GM12878 (cell line): ENCODE data around the gene PRKAB2. TPM values are rescaled to one million over a fixed set of nuclear protein-coding genes. Genes with fewer than 3 reads are reported as not detected.

Experiments
- CHD1 ChIP-seq: IDR thresholded peaks from 2 replicates; pipeline ENCODE4 v1.6.1; 2012; ENCODE audit warnings: low read depth, low read length, improper control_type of control experiment
- E4F1 ChIP-seq: fragments of 450-650 bp; IDR thresholded peaks from 2 replicates; pipeline ENCODE4 v1.6.1; 2018; ENCODE audit warnings: borderline replicate concordance, mild to moderate bottlenecking; ENCODE audit not compliant: partially characterized antibody
- ESRRA ChIP-seq: IDR thresholded peaks from 2 replicates; pipeline ENCODE4 v1.6.1; 2012; ENCODE audit warnings: mild to moderate bottlenecking, low read length, improper control_type of control experiment
- IKZF2 ChIP-seq, 2 experiments: fragments of 450-650 bp; IDR thresholded peaks; 2 replicates each; pipeline ENCODE4 v1.6.1; 2017; ENCODE audit warnings: mild to moderate bottlenecking in 2 of 2, moderate library complexity in 2 of 2
- JUND ChIP-seq: IDR thresholded peaks from 2 replicates; pipeline ENCODE4 v1.6.1; 2012; ENCODE audit warnings: low read depth, mild to moderate bottlenecking, low read length, improper control_type of control experiment, moderate library complexity
- KLF5 ChIP-seq: fragments of 450-650 bp; IDR thresholded peaks from 2 replicates; pipeline ENCODE4 v1.6.1; 2014; ENCODE audit warnings: mild to moderate bottlenecking; ENCODE audit not compliant: partially characterized antibody
- LARP7 ChIP-seq: fragments of 450-650 bp; IDR thresholded peaks from 2 replicates; pipeline ENCODE4 v1.6.1; 2017; ENCODE audit warnings: mild to moderate bottlenecking
- NFYA ChIP-seq: IDR thresholded peaks from 2 replicates; pipeline ENCODE4 v1.6.1; 2011; ENCODE audit warnings: low read depth, mild to moderate bottlenecking, low read length, improper control_type of control experiment, borderline replicate concordance
- NRF1 ChIP-seq: conservative IDR thresholded peaks from 2 replicates; pipeline ENCODE4 v1.6.1; 2011; ENCODE audit warnings: mild to moderate bottlenecking, low read depth, low read length, improper control_type of control experiment
- PML ChIP-seq: IDR thresholded peaks from 2 replicates; pipeline ENCODE4 v1.6.1; 2012; ENCODE audit warnings: low read length, inconsistent platforms
- POU2F2 ChIP-seq: IDR thresholded peaks from 3 replicates; pipeline ENCODE4 v1.6.1; 2011; ENCODE audit warnings: low read depth, mild to moderate bottlenecking, low read length, borderline replicate concordance
- RAD51 ChIP-seq: fragments of 450-650 bp; IDR thresholded peaks from 2 replicates; pipeline ENCODE4 v1.6.1; 2016; ENCODE audit warnings: moderate library complexity, mild to moderate bottlenecking, inconsistent platforms
- RELA ChIP-seq: fragments of 450-650 bp; IDR thresholded peaks from 2 replicates; pipeline ENCODE4 v1.8.0; 2014; ENCODE audit warnings: borderline replicate concordance; ENCODE audit not compliant: partially characterized antibody
- SREBF1 ChIP-seq: IDR thresholded peaks from 2 replicates; pipeline ENCODE4 v1.6.1; 2012; ENCODE audit warnings: mild to moderate bottlenecking, low read length
- TCF12 ChIP-seq: IDR thresholded peaks from 2 replicates; pipeline ENCODE4 v1.6.1; 2011; ENCODE audit warnings: low read depth, mild to moderate bottlenecking, low read length
- YBX1 ChIP-seq: fragments of 450-650 bp; IDR thresholded peaks from 2 replicates; pipeline ENCODE4 v1.6.1; 2016; ENCODE audit warnings: antibody characterized with exemption
- polyA plus RNA-seq, 11 experiments: library from polyadenylated mRNA; depleted of rRNA in 4 of 11; unstranded in 6 of 11; stranded (reverse) in 5 of 11; fragments of >200 nt; fragmentation: Nextera tagmentation in 4 of 11; fragmentation: Illumina TruSeq in 1 of 11; extraction: Ambion mirVana in 4 of 11; extraction: Trizol in 1 of 11; gene quantifications; 1 replicate in 1 of 11; 2 replicates in 10 of 11; pipeline versions ENCODE4 v1.2.1 to v1.2.3, GENCODE V29; 2011 to 2016; ENCODE audit warnings: inconsistent platforms in 2 of 11, missing spikeins in 2 of 11, low read depth in 1 of 11
- total RNA-seq, 4 experiments: library from RNA; depleted of rRNA in 3 of 4; stranded (reverse); fragments of >200 nt in 3 of 4; fragmentation: Illumina TruSeq in 1 of 4; extraction: Trizol in 1 of 4; gene quantifications; 2 replicates each; pipeline versions ENCODE4 v1.2.1 to v1.2.3, GENCODE V29; 2013 to 2021
- TF ChIP-seq, protein P1 (sequence below): fragments of 450-650 bp; IDR thresholded peaks from 2 replicates; pipeline ENCODE4 v1.6.1; 2017; ENCODE audit warnings: mild to moderate bottlenecking, moderate library complexity
- TF ChIP-seq, protein P2 (sequence below): fragments of 150-350 bp; IDR thresholded peaks from 2 replicates; pipeline ENCODE4 v1.6.1; 2016; ENCODE audit warnings: low read depth, low read length
- TF ChIP-seq, protein P3 (sequence below): fragments of 450-650 bp; IDR thresholded peaks from 2 replicates; pipeline ENCODE4 v1.6.1; 2016; ENCODE audit warnings: mild to moderate bottlenecking

Gene PRKAB2
- total and polyA plus RNA-seq, 10 of the 15 experiments (the other 5 are each of a cell fraction or from before 2014, with no cell fraction given) = 2.2 to 26.4 (median 6.7) TPM

GRCh38 chr1:147172168-147173016 lies at the start of gene PRKAB2 (continued):
- TF ChIP-seq PML = peak; percentile 52; the same call in 1 of the 2 replicates
- TF ChIP-seq YBX1 = no peak
- peak; percentile 38; the same call in 1 of the 2 replicates for TF ChIP-seq SREBF1
- peak; percentile 88; the same call in 1 of the 2 replicates for TF ChIP-seq CHD1
- no peak; the same call in 1 of the 2 replicates for TF ChIP-seq ESRRA
- peak; percentile 96 for TF ChIP-seq KLF5
- peak; percentile 90 for TF ChIP-seq LARP7
- no peak for TF ChIP-seq NRF1
- TF ChIP-seq E4F1 = peak; percentile 24
- TF ChIP-seq, protein P1, sequence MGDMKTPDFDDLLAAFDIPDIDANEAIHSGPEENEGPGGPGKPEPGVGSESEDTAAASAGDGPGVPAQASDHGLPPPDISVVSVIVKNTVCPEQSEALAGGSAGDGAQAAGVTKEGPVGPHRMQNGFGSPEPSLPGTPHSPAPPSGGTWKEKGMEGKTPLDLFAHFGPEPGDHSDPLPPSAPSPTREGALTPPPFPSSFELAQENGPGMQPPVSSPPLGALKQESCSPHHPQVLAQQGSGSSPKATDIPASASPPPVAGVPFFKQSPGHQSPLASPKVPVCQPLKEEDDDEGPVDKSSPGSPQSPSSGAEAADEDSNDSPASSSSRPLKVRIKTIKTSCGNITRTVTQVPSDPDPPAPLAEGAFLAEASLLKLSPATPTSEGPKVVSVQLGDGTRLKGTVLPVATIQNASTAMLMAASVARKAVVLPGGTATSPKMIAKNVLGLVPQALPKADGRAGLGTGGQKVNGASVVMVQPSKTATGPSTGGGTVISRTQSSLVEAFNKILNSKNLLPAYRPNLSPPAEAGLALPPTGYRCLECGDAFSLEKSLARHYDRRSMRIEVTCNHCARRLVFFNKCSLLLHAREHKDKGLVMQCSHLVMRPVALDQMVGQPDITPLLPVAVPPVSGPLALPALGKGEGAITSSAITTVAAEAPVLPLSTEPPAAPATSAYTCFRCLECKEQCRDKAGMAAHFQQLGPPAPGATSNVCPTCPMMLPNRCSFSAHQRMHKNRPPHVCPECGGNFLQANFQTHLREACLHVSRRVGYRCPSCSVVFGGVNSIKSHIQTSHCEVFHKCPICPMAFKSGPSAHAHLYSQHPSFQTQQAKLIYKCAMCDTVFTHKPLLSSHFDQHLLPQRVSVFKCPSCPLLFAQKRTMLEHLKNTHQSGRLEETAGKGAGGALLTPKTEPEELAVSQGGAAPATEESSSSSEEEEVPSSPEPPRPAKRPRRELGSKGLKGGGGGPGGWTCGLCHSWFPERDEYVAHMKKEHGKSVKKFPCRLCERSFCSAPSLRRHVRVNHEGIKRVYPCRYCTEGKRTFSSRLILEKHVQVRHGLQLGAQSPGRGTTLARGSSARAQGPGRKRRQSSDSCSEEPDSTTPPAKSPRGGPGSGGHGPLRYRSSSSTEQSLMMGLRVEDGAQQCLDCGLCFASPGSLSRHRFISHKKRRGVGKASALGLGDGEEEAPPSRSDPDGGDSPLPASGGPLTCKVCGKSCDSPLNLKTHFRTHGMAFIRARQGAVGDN = 0 out of 2 replicates have a peak, but pooled peaks have one; percentile 68
- no peak for TF ChIP-seq NFYA
- TF ChIP-seq POU2F2 = peak; percentile 86
- TF ChIP-seq RAD51 = no peak
- TF ChIP-seq JUND = peak; percentile 74; the same call in 1 of the 2 replicates
- TF ChIP-seq IKZF2 (IDR thresholded peaks at IDR 0.05) = peak; percentile 62 to 72; a peak in 3 of 4 replicates
- TF ChIP-seq, protein P2, sequence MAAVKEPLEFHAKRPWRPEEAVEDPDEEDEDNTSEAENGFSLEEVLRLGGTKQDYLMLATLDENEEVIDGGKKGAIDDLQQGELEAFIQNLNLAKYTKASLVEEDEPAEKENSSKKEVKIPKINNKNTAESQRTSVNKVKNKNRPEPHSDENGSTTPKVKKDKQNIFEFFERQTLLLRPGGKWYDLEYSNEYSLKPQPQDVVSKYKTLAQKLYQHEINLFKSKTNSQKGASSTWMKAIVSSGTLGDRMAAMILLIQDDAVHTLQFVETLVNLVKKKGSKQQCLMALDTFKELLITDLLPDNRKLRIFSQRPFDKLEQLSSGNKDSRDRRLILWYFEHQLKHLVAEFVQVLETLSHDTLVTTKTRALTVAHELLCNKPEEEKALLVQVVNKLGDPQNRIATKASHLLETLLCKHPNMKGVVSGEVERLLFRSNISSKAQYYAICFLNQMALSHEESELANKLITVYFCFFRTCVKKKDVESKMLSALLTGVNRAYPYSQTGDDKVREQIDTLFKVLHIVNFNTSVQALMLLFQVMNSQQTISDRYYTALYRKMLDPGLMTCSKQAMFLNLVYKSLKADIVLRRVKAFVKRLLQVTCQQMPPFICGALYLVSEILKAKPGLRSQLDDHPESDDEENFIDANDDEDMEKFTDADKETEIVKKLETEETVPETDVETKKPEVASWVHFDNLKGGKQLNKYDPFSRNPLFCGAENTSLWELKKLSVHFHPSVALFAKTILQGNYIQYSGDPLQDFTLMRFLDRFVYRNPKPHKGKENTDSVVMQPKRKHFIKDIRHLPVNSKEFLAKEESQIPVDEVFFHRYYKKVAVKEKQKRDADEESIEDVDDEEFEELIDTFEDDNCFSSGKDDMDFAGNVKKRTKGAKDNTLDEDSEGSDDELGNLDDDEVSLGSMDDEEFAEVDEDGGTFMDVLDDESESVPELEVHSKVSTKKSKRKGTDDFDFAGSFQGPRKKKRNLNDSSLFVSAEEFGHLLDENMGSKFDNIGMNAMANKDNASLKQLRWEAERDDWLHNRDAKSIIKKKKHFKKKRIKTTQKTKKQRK = no peak
- TF ChIP-seq RELA = peak; percentile 69
- TF ChIP-seq, protein P3, sequence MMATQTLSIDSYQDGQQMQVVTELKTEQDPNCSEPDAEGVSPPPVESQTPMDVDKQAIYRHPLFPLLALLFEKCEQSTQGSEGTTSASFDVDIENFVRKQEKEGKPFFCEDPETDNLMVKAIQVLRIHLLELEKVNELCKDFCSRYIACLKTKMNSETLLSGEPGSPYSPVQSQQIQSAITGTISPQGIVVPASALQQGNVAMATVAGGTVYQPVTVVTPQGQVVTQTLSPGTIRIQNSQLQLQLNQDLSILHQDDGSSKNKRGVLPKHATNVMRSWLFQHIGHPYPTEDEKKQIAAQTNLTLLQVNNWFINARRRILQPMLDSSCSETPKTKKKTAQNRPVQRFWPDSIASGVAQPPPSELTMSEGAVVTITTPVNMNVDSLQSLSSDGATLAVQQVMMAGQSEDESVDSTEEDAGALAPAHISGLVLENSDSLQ = 0 out of 2 replicates have a peak, but pooled peaks have one; percentile 2
- TF ChIP-seq TCF12 = no peak
